HG02798 (cell line): ENCODE data around the gene RNF19B.

Experiments
- ATAC-seq: cut with Tn5 transposase; IDR thresholded peaks from one replicate; pipeline ENCODE4 v1.9.1; 2021; ENCODE audit warnings: mild to moderate bottlenecking; ENCODE audit not compliant: unreplicated experiment, poor library complexity

RNF19B gene

GRCh38 chr1:32971156-32971555, 6.5 kb upstream of the RNF19B start:
- ATAC-seq: no peak

- no peak for ATAC-seq
These were observed 5.0 kb upstream of the RNF19B start for GRCh38 chr1:32969566-32969965.

GRCh38 chr1:32967888-32968568, 3.4 kb upstream of the RNF19B start:
- no peak for ATAC-seq

GRCh38 chr1:32966900-32967299, 2.3 kb upstream of the RNF19B start:
- ATAC-seq: no peak

GRCh38 chr1:32965251-32965747, 690 bp upstream of the RNF19B start:
- no peak for ATAC-seq

- ATAC-seq: peak; percentile 29
These were observed 706 bp downstream of the RNF19B start for GRCh38 chr1:32963746-32964460.

- no peak for ATAC-seq
These were observed 2.2 kb downstream of the RNF19B start for GRCh38 chr1:32962248-32962896.

GRCh38 chr1:32960819-32961355, 3.7 kb downstream of the RNF19B start:
- ATAC-seq: no peak

GRCh38 chr1:32960342-32960741, 4.3 kb downstream of the RNF19B start:
- no peak for ATAC-seq

GRCh38 chr1:32958827-32959226, 5.8 kb downstream of the RNF19B start:
- no peak for ATAC-seq

- ATAC-seq: no peak
These were observed 7.6 kb downstream of the RNF19B start for GRCh38 chr1:32957017-32957416.

GRCh38 chr1:32954168-32954567, 10.4 kb downstream of the RNF19B start:
- no peak for ATAC-seq

GRCh38 chr1:32953495-32953894, 11.1 kb downstream of the RNF19B start:
- no peak for ATAC-seq

- ATAC-seq: no peak
These were observed 15.1 kb downstream of the RNF19B start for GRCh38 chr1:32949519-32949918.

GRCh38 chr1:32948905-32949304, 15.7 kb downstream of the RNF19B start:
- no peak for ATAC-seq

- ATAC-seq: no peak
These were observed 16.3 kb downstream of the RNF19B start for GRCh38 chr1:32948390-32948722.

GRCh38 chr1:32947669-32948389, 16.8 kb downstream of the RNF19B start:
- ATAC-seq: no peak

- ATAC-seq: no peak
These were observed 18.2 kb downstream of the RNF19B start for GRCh38 chr1:32946413-32946812.

- ATAC-seq: no peak
These were observed 20.4 kb downstream of the RNF19B start for GRCh38 chr1:32944180-32944579.

- no peak for ATAC-seq
These were observed 24.8 kb downstream of the RNF19B start for GRCh38 chr1:32939655-32940371.
